Measurements from ENCODE around the gene VWC2. TPM values are rescaled to one million over a fixed set of nuclear protein-coding genes. Genes with fewer than 3 reads are reported as not detected.

VWC2 gene
- total and polyA plus RNA-seq, 2 of the 8 experiments (the other 6 are each of a cell fraction or from before 2014, with no cell fraction given), result 0.24 to 0.30 TPM

- TF ChIP-seq GABPA (IDR thresholded peaks at IDR 0.05; ENCODE audit: borderline replicate concordance, insufficient read depth, low read length) (no peak), KDM1A (IDR thresholded peaks at IDR 0.05; ENCODE audit: borderline replicate concordance, low read length) (no peak)
Observed at GRCh38 chr7:49766966-49767365, 6.5 kb upstream of the VWC2 start (continued).

Data from H1 (cell line).